Activated naive CD8-positive, alpha-beta T cell treated with anti-CD3 and anti-CD28 coated beads, Interleukin-2, amount 10 ng/mL, durations not matched to agents 7 days and 5 days (primary cell): ENCODE measurements around the gene ARL15. TPM values are rescaled to one million over a fixed set of nuclear protein-coding genes. Genes with fewer than 3 reads are reported as not detected.

Source experiments
- ATAC-seq: fragments of 150-1000 bp; cut with Tn5 transposase; one replicate; pipeline ENCODE4 v1.10.0; 2021; ENCODE audit warnings: low read depth, moderate library complexity
- POLR2A ChIA-PET: fragments of 350-600 bp; sonication (Branson Sonifier 250); formaldehyde crosslinking; loops from one replicate; lab custom pipeline; 2021; ENCODE audit warnings: antibody characterized with exemption; lab: Charles Lee
- DNase-seq: peaks from one replicate; pipeline ENCODE4 v3.0.0; 2021
- H3K27ac Mint-ChIP-seq: one replicate; pipeline ENCODE4 v1.8.0; 2022; ENCODE audit warnings: mild to moderate bottlenecking, mixed read lengths
- H3K27me3 Mint-ChIP-seq: one replicate; pipeline ENCODE4 v1.8.0; 2022; ENCODE audit warnings: mild to moderate bottlenecking, moderate library complexity, mixed read lengths
- H3K36me3 Mint-ChIP-seq: one replicate; pipeline ENCODE4 v1.8.0; 2021; ENCODE audit warnings: mild to moderate bottlenecking, mixed read lengths
- H3K4me1 Mint-ChIP-seq: one replicate; pipeline ENCODE4 v1.8.0; 2021; ENCODE audit warnings: mixed read lengths
- H3K4me3 Mint-ChIP-seq: one replicate; pipeline ENCODE4 v1.8.0; 2022; ENCODE audit warnings: mild to moderate bottlenecking, moderate library complexity, mixed read lengths
- H3K9me3 Mint-ChIP-seq: one replicate; pipeline ENCODE4 v1.8.0; 2021; ENCODE audit warnings: mixed read lengths
- total RNA-seq, 2 experiments: library from RNA; stranded (reverse); gene quantifications; one replicate each; pipeline ENCODE4 v1.2.3, GENCODE V29; 2021

ARL15 gene
- total RNA-seq, 2 experiments from 2014 or later: 9.8 to 12.2 TPM

GRCh38 chr5:53950621-53951020 lies 359.8 kb downstream of the ARL15 start:
- Mint-ChIP-seq H3K27me3 (no peaks in the 10 kb centered on the region), H3K9me3 (peaks cover 1% of the 10 kb centered on the region), H3K4me1 (no peaks in the 10 kb centered on the region), H3K4me3 (no peak overlapping the region), H3K36me3 (no peaks in the 10 kb centered on the region), H3K27ac (no peak overlapping the region)
- POLR2A ChIA-PET: no interaction called here
- ATAC-seq (no peak), DNase-seq (no peak)

- Mint-ChIP-seq H3K4me3 (no peak overlapping the region), H3K36me3 (peaks cover 3% of the 10 kb centered on the region), H3K9me3 (peaks cover 1% of the 10 kb centered on the region), H3K27ac (no peak overlapping the region), H3K27me3 (no peaks in the 10 kb centered on the region), H3K4me1 (no peaks in the 10 kb centered on the region)
- ATAC-seq (no peak), DNase-seq (no peak)
- POLR2A ChIA-PET: no interaction called here
Observed at GRCh38 chr5:53948598-53948997, 361.8 kb downstream of the ARL15 start.

- Mint-ChIP-seq H3K36me3 (peaks cover 6% of the 10 kb centered on the region), H3K27me3 (no peaks in the 10 kb centered on the region), H3K4me1 (no peaks in the 10 kb centered on the region), H3K4me3 (no peak overlapping the region), H3K9me3 (peaks cover 4% of the 10 kb centered on the region), H3K27ac (no peak overlapping the region)
- DNase-seq: no peak
- POLR2A ChIA-PET: no interaction called here
- no peak for ATAC-seq
Observed at GRCh38 chr5:53946405-53947100, 363.8 kb downstream of the ARL15 start.

GRCh38 chr5:53944981-53945380 lies 365.4 kb downstream of the ARL15 start:
- no peak overlapping the region for H3K4me3 Mint-ChIP-seq
- H3K27ac Mint-ChIP-seq: no peak overlapping the region
- H3K9me3 Mint-ChIP-seq: peaks cover 3% of the 10 kb centered on the region
- POLR2A ChIA-PET: no interaction called here
- no peak for DNase-seq
- H3K36me3 Mint-ChIP-seq: peaks cover 6% of the 10 kb centered on the region
- H3K4me1 Mint-ChIP-seq: no peaks in the 10 kb centered on the region
- H3K27me3 Mint-ChIP-seq: no peaks in the 10 kb centered on the region
- ATAC-seq: no peak

GRCh38 chr5:53943938-53944337 lies 366.4 kb downstream of the ARL15 start:
- no peaks in the 10 kb centered on the region for H3K4me1 Mint-ChIP-seq
- no peaks in the 10 kb centered on the region for H3K27me3 Mint-ChIP-seq
- H3K4me3 Mint-ChIP-seq: no peak overlapping the region
- ATAC-seq (no peak), DNase-seq (no peak)
- POLR2A ChIA-PET: no interaction called here
- peaks cover 3% of the 10 kb centered on the region for H3K9me3 Mint-ChIP-seq
- H3K36me3 Mint-ChIP-seq: peaks cover 6% of the 10 kb centered on the region
- H3K27ac Mint-ChIP-seq: no peak overlapping the region

GRCh38 chr5:53942724-53943123 lies 367.6 kb downstream of the ARL15 start:
- Mint-ChIP-seq H3K4me1 (no peaks in the 10 kb centered on the region), H3K9me3 (peaks cover 3% of the 10 kb centered on the region), H3K36me3 (peaks cover 7% of the 10 kb centered on the region), H3K27ac (no peak overlapping the region), H3K4me3 (no peak overlapping the region), H3K27me3 (no peaks in the 10 kb centered on the region)
- ATAC-seq (no peak), DNase-seq (no peak)
- POLR2A ChIA-PET: no interaction called here

GRCh38 chr5:53940921-53941320 lies 369.5 kb downstream of the ARL15 start:
- no peak for DNase-seq
- no peak for ATAC-seq
- Mint-ChIP-seq H3K27ac (no peak overlapping the region), H3K9me3 (peaks cover 3% of the 10 kb centered on the region), H3K36me3 (peaks cover 7% of the 10 kb centered on the region), H3K4me3 (no peak overlapping the region), H3K27me3 (no peaks in the 10 kb centered on the region), H3K4me1 (no peaks in the 10 kb centered on the region)
- POLR2A ChIA-PET: no interaction called here

- Mint-ChIP-seq H3K27ac (no peak overlapping the region), H3K27me3 (no peaks in the 10 kb centered on the region), H3K4me1 (no peaks in the 10 kb centered on the region), H3K4me3 (no peak overlapping the region), H3K9me3 (peaks cover 1% of the 10 kb centered on the region), H3K36me3 (peaks cover 1% of the 10 kb centered on the region)
- DNase-seq (no peak), ATAC-seq (no peak)
- POLR2A ChIA-PET: no interaction called here
Observed at GRCh38 chr5:53937467-53937866, 372.9 kb downstream of the ARL15 start.

- Mint-ChIP-seq H3K9me3 (no peaks in the 10 kb centered on the region), H3K27ac (no peak overlapping the region)
- POLR2A ChIA-PET: no interaction called here
Observed at GRCh38 chr5:53936481-53937352, 373.7 kb downstream of the ARL15 start.

GRCh38 chr5:53934151-53934820 lies 376.1 kb downstream of the ARL15 start:
- no peaks in the 10 kb centered on the region for H3K4me1 Mint-ChIP-seq
- no peak overlapping the region for H3K4me3 Mint-ChIP-seq
- no peaks in the 10 kb centered on the region for H3K27me3 Mint-ChIP-seq
- ATAC-seq: no peak
- no peak for DNase-seq
- H3K27ac Mint-ChIP-seq: no peak overlapping the region
- H3K36me3 Mint-ChIP-seq: peaks cover 1% of the 10 kb centered on the region
- no peaks in the 10 kb centered on the region for H3K9me3 Mint-ChIP-seq
- POLR2A ChIA-PET: no interaction called here

More at GRCh38 chr5:53936481-53937352, 373.7 kb downstream of the ARL15 start:
- ATAC-seq (no peak), DNase-seq (no peak)
- Mint-ChIP-seq H3K36me3 (peaks cover 1% of the 10 kb centered on the region), H3K4me3 (no peak overlapping the region), H3K27me3 (no peaks in the 10 kb centered on the region), H3K4me1 (no peaks in the 10 kb centered on the region)

GRCh38 chr5:53932351-53932750 lies 378.0 kb downstream of the ARL15 start:
- no peak for DNase-seq
- H3K9me3 Mint-ChIP-seq: no peaks in the 10 kb centered on the region
- H3K4me1 Mint-ChIP-seq: no peaks in the 10 kb centered on the region
- H3K27me3 Mint-ChIP-seq: no peaks in the 10 kb centered on the region
- ATAC-seq: no peak
- no peak overlapping the region for H3K4me3 Mint-ChIP-seq
- H3K27ac Mint-ChIP-seq: no peak overlapping the region
- peaks cover 2% of the 10 kb centered on the region for H3K36me3 Mint-ChIP-seq
- POLR2A ChIA-PET: no interaction called here

GRCh38 chr5:53930457-53930856 lies 379.9 kb downstream of the ARL15 start:
- ATAC-seq: no peak
- DNase-seq: no peak
- POLR2A ChIA-PET: no interaction called here
- no peak overlapping the region for H3K4me3 Mint-ChIP-seq
- no peak overlapping the region for H3K27ac Mint-ChIP-seq
- no peaks in the 10 kb centered on the region for H3K9me3 Mint-ChIP-seq
- peaks cover 2% of the 10 kb centered on the region for H3K36me3 Mint-ChIP-seq
- no peaks in the 10 kb centered on the region for H3K27me3 Mint-ChIP-seq
- no peaks in the 10 kb centered on the region for H3K4me1 Mint-ChIP-seq

GRCh38 chr5:53929570-53929969 lies 380.8 kb downstream of the ARL15 start:
- H3K36me3 Mint-ChIP-seq: peaks cover 2% of the 10 kb centered on the region
- POLR2A ChIA-PET: no interaction called here
- H3K4me3 Mint-ChIP-seq: no peak overlapping the region
- no peak overlapping the region for H3K27ac Mint-ChIP-seq
- no peak for DNase-seq
- no peaks in the 10 kb centered on the region for H3K4me1 Mint-ChIP-seq
- no peak for ATAC-seq
- H3K9me3 Mint-ChIP-seq: no peaks in the 10 kb centered on the region
- H3K27me3 Mint-ChIP-seq: no peaks in the 10 kb centered on the region
